ENCODE measurements around the gene PCNX1.

PCNX1 gene

DNA sequence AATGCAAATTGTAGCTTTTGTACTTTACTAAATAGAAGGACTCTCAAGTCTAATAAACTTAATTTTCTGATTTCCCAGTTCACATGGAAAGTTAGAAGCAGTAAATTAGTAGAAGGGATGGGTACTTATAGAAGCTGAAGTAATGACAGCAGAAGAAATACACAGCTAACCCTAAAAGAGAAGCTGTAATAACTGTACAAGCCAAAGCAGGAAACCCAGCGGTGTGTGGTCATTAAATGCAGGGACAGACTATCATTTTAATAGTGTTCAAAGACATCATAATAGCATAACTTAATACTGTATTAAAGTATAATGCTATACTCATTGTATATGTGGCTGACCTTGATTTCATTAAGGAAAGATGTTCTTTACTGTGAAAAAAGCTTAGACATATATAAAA lies 74.9 kb downstream of the PCNX1 start:
- no peak for TF ChIP-seq POLR2AphosphoS5 (IDR thresholded peaks at IDR 0.05; ENCODE audit: low read depth)
- TF ChIP-seq, protein P1, sequence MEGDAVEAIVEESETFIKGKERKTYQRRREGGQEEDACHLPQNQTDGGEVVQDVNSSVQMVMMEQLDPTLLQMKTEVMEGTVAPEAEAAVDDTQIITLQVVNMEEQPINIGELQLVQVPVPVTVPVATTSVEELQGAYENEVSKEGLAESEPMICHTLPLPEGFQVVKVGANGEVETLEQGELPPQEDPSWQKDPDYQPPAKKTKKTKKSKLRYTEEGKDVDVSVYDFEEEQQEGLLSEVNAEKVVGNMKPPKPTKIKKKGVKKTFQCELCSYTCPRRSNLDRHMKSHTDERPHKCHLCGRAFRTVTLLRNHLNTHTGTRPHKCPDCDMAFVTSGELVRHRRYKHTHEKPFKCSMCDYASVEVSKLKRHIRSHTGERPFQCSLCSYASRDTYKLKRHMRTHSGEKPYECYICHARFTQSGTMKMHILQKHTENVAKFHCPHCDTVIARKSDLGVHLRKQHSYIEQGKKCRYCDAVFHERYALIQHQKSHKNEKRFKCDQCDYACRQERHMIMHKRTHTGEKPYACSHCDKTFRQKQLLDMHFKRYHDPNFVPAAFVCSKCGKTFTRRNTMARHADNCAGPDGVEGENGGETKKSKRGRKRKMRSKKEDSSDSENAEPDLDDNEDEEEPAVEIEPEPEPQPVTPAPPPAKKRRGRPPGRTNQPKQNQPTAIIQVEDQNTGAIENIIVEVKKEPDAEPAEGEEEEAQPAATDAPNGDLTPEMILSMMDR (IDR thresholded peaks at IDR 0.05; ENCODE audit: insufficient read depth, low read length): no peak
- TF ChIP-seq GABPA (IDR thresholded peaks at IDR 0.05; ENCODE audit: low read depth): no peak
- no peak for TF ChIP-seq SPI1 (IDR thresholded peaks at IDR 0.05; ENCODE audit: borderline replicate concordance, low read depth)
- TF ChIP-seq, protein P2, sequence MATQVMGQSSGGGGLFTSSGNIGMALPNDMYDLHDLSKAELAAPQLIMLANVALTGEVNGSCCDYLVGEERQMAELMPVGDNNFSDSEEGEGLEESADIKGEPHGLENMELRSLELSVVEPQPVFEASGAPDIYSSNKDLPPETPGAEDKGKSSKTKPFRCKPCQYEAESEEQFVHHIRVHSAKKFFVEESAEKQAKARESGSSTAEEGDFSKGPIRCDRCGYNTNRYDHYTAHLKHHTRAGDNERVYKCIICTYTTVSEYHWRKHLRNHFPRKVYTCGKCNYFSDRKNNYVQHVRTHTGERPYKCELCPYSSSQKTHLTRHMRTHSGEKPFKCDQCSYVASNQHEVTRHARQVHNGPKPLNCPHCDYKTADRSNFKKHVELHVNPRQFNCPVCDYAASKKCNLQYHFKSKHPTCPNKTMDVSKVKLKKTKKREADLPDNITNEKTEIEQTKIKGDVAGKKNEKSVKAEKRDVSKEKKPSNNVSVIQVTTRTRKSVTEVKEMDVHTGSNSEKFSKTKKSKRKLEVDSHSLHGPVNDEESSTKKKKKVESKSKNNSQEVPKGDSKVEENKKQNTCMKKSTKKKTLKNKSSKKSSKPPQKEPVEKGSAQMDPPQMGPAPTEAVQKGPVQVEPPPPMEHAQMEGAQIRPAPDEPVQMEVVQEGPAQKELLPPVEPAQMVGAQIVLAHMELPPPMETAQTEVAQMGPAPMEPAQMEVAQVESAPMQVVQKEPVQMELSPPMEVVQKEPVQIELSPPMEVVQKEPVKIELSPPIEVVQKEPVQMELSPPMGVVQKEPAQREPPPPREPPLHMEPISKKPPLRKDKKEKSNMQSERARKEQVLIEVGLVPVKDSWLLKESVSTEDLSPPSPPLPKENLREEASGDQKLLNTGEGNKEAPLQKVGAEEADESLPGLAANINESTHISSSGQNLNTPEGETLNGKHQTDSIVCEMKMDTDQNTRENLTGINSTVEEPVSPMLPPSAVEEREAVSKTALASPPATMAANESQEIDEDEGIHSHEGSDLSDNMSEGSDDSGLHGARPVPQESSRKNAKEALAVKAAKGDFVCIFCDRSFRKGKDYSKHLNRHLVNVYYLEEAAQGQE (IDR thresholded peaks at IDR 0.05; ENCODE audit: insufficient replicate concordance, low read depth): no peak
- H3K4me3 ChIP-seq (replicated peaks; ENCODE audit: insufficient read depth, low read length): no peak overlapping the region
- H3K27me3 ChIP-seq (ENCODE audit: insufficient read depth, poor library complexity, severe bottlenecking): no peaks in the 10 kb centered on the region
- no peak for DNase-seq (ENCODE audit: low read depth in 1 of 2, low spot score in 1 of 2)
- peak overlapping the region; percentile 80 for H3K27ac ChIP-seq (replicated peaks)

DNA sequence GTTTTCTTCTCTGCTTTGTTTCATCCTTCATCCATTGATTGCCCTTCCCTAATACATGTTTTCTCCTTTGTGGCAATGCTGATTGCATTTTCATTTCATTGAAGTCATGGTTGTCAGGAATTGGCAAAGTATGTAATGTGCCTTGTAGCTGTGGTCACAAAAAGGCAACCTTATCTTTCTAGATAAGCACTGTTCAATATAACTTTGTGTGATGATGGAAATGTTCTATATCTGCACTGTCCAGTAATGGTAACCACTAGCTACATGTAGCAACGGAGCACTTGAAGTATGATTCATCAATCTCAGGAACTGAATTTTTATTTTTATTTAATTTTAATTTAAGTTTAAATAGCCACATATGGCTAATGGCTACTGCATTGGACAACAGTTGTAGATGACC lies 79.8 kb downstream of the PCNX1 start:
- TF ChIP-seq, protein P1 (IDR thresholded peaks at IDR 0.05; ENCODE audit: insufficient read depth, low read length): no peak
- TF ChIP-seq, protein P2 (IDR thresholded peaks at IDR 0.05; ENCODE audit: insufficient replicate concordance, low read depth): no peak
- no peak for TF ChIP-seq SPI1 (IDR thresholded peaks at IDR 0.05; ENCODE audit: borderline replicate concordance, low read depth)
- TF ChIP-seq POLR2AphosphoS5 (IDR thresholded peaks at IDR 0.05; ENCODE audit: low read depth): no peak
- no peak for TF ChIP-seq GABPA (IDR thresholded peaks at IDR 0.05; ENCODE audit: low read depth)
- no peak for DNase-seq (ENCODE audit: low read depth in 1 of 2, low spot score in 1 of 2)
- Histone ChIP-seq H3K27me3 (ENCODE audit: insufficient read depth, poor library complexity, severe bottlenecking) (no peaks in the 10 kb centered on the region), H3K27ac (replicated peaks) (no peak overlapping the region), H3K4me3 (replicated peaks; ENCODE audit: insufficient read depth, low read length) (no peak overlapping the region)

DNA sequence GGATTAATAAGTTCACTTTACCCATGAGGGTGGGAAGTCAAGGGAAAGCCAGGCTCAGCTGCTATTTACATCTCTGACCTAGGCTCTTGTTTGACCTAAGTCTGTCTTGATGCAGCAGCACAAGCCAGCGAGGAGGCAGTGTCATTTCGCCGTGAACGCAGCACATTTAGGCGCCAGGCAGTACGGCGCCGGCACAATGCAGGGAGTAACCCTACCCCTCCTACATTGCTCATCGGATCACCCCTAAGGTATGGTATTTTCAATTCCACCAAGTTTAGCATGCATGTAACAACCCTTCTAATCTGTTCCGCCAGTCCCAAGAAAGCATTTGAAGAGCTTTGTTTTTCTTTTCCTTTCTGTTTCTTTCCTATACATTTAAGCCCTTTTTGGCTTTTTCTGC lies 81.2 kb downstream of the PCNX1 start:
- H3K4me3 ChIP-seq (replicated peaks; ENCODE audit: insufficient read depth, low read length): no peak overlapping the region
- DNase-seq (ENCODE audit: low read depth in 1 of 2, low spot score in 1 of 2): no peak
- TF ChIP-seq POLR2AphosphoS5 (IDR thresholded peaks at IDR 0.05; ENCODE audit: low read depth): no peak
- TF ChIP-seq, protein P1 (IDR thresholded peaks at IDR 0.05; ENCODE audit: insufficient read depth, low read length): no peak
- TF ChIP-seq GABPA (IDR thresholded peaks at IDR 0.05; ENCODE audit: low read depth): no peak
- TF ChIP-seq, protein P2 (IDR thresholded peaks at IDR 0.05; ENCODE audit: insufficient replicate concordance, low read depth): no peak
- no peak for TF ChIP-seq SPI1 (IDR thresholded peaks at IDR 0.05; ENCODE audit: borderline replicate concordance, low read depth)
- H3K27me3 ChIP-seq (ENCODE audit: insufficient read depth, poor library complexity, severe bottlenecking): no peaks in the 10 kb centered on the region
- no peak overlapping the region for H3K27ac ChIP-seq (replicated peaks)
